H1 (cell line): ENCODE data around the gene ZBTB16. TPM values are rescaled to one million over a fixed set of nuclear protein-coding genes. Genes with fewer than 3 reads are reported as not detected.

ENCODE experiments used
- CTCF ChIA-PET: fragments of 300-600 bp; sonication (Branson Sonifier 250); formaldehyde crosslinking; loops from one replicate; lab custom pipeline; 2021; ENCODE audit not compliant: partially characterized antibody; lab: Charles Lee
- POLR2A ChIA-PET: fragments of 300-600 bp; sonication (Branson Sonifier 250); formaldehyde crosslinking; loops from one replicate; lab custom pipeline; 2021; ENCODE audit warnings: inconsistent platforms; ENCODE audit not compliant: partially characterized antibody; lab: Charles Lee
- DNase-seq, 2 experiments: peaks; one replicate each; pipeline versions ENCODE4 v3.0.0 to v3.0.0-alpha.2; 2010 to 2022; ENCODE audit warnings: low spot score in 2 of 2, low read depth in 1 of 2, mixed read lengths in 1 of 2
- FAIRE-seq: peaks from 2 replicates; lab custom pipeline; 2011; peaks lifted over from hg19 to GRCh38; lab: Jason Lieb, UNC
- H2AFZ ChIP-seq: 2 replicates; pipeline ENCODE4 v1.8.1; 2012; ENCODE audit warnings: low read length, inconsistent platforms
- H2AK5ac ChIP-seq: 2 replicates; pipeline ENCODE4 v1.6.1; 2013; ENCODE audit warnings: low read depth, low read length
- H2BK120ac ChIP-seq: replicated peaks from 2 replicates; pipeline ENCODE3; 2013; ENCODE audit warnings: low read depth, low read length, inconsistent platforms
- H2BK12ac ChIP-seq: 2 replicates; pipeline ENCODE4 v1.6.1; 2013; ENCODE audit warnings: low read depth, low read length
- H2BK15ac ChIP-seq: 2 replicates; pipeline ENCODE4 v1.6.1; 2013; ENCODE audit warnings: low read length
- H2BK20ac ChIP-seq: 2 replicates; pipeline ENCODE4 v1.6.1; 2013; ENCODE audit warnings: low read length
- H2BK5ac ChIP-seq: 2 replicates; pipeline ENCODE4 v1.6.1; 2013; ENCODE audit warnings: low read depth, low read length
- H3K14ac ChIP-seq: 2 replicates; pipeline ENCODE4 v1.6.1; 2013; ENCODE audit warnings: inconsistent platforms; ENCODE audit not compliant: insufficient read length
- H3K18ac ChIP-seq: 2 replicates; pipeline ENCODE4 v1.6.1; 2013; ENCODE audit warnings: low read length; ENCODE audit errors: extremely low read depth
- H3K23ac ChIP-seq: 2 replicates; pipeline ENCODE4 v1.6.1; 2013; ENCODE audit warnings: inconsistent platforms; ENCODE audit not compliant: insufficient read length
- H3K23me2 ChIP-seq: 2 replicates; pipeline ENCODE4 v1.6.1; 2013; ENCODE audit warnings: low read depth, low read length
- H3K27ac ChIP-seq: 2 replicates; pipeline ENCODE4 v1.6.1; 2011; ENCODE audit warnings: low read depth, low read length, inconsistent platforms
- H3K27me3 ChIP-seq, 4 experiments: replicated peaks in 1 of 4; 1 replicate in 1 of 4; 2 replicates in 3 of 4; pipeline versions ENCODE4 v1.6.1 to v1.8.1; 2011 to 2013; ENCODE audit warnings: low read length in 3 of 4, mild to moderate bottlenecking in 3 of 4, inconsistent platforms in 2 of 4, mixed read lengths in 2 of 4, moderate library complexity in 1 of 4; ENCODE audit not compliant: control insufficient read depth in 3 of 4, insufficient read depth in 3 of 4; ENCODE audit errors: extremely low read depth in 1 of 4
- H3K36me3 ChIP-seq, 4 experiments: 2 replicates each; pipeline versions ENCODE4 v1.6.1 to v1.8.1; 2011 to 2013; ENCODE audit warnings: mild to moderate bottlenecking in 4 of 4, low read length in 3 of 4, moderate library complexity in 2 of 4, control low read depth in 1 of 4, inconsistent platforms in 1 of 4; ENCODE audit not compliant: insufficient read depth in 4 of 4, control insufficient read depth in 2 of 4
- H3K4ac ChIP-seq: replicated peaks from 2 replicates; pipeline ENCODE3; 2013; ENCODE audit warnings: low read length, low read depth, mixed read lengths, inconsistent platforms; ENCODE audit not compliant: insufficient read length
- H3K4me1 ChIP-seq, 4 experiments: replicated peaks in 1 of 4; 1 replicate in 1 of 4; 2 replicates in 3 of 4; pipeline versions ENCODE4 v1.6.1 to v1.8.1; 2011 to 2013; ENCODE audit warnings: low read length in 3 of 4, inconsistent platforms in 2 of 4, mixed read lengths in 1 of 4; ENCODE audit not compliant: insufficient read depth in 4 of 4, control insufficient read depth in 3 of 4
- H3K4me2 ChIP-seq, 2 experiments: 2 replicates each; pipeline versions ENCODE4 v1.6.1 to v1.8.1; 2011 to 2013; ENCODE audit warnings: low read depth in 2 of 2, low read length in 2 of 2, control low read depth in 1 of 2, inconsistent platforms in 1 of 2, mild to moderate bottlenecking in 1 of 2; ENCODE audit not compliant: insufficient read depth in 1 of 2
- H3K4me3 ChIP-seq, 4 experiments: fragments of 200-600, 300-600 bp in 1 of 4; sonication (generic), shearing (Covaris generic), sonication (Bioruptor Twin) in 1 of 4; 2 replicates each; pipeline versions ENCODE4 v1.5.1 to v1.8.1; 2011 to 2016; ENCODE audit warnings: low read length in 4 of 4, low read depth in 3 of 4, control low read depth in 2 of 4, inconsistent platforms in 2 of 4, mild to moderate bottlenecking in 2 of 4, mixed read lengths in 1 of 4, moderate library complexity in 1 of 4; ENCODE audit not compliant: insufficient read depth in 2 of 4; ENCODE audit errors: extremely low read depth in 1 of 4
- H3K56ac ChIP-seq: replicated peaks from 2 replicates; pipeline ENCODE3; 2013; ENCODE audit warnings: low read depth, mild to moderate bottlenecking, mixed read lengths, low read length, inconsistent platforms; ENCODE audit not compliant: insufficient read length
- H3K79me1 ChIP-seq: 2 replicates; pipeline ENCODE4 v1.6.1; 2013; ENCODE audit warnings: low read depth, low read length, control low read depth
- H3K79me2 ChIP-seq, 2 experiments: 2 replicates each; pipeline versions ENCODE4 v1.6.1 to v1.8.1; 2012 to 2013; ENCODE audit warnings: low read length in 2 of 2, mild to moderate bottlenecking in 2 of 2, inconsistent platforms in 1 of 2; ENCODE audit not compliant: insufficient read depth in 2 of 2, control insufficient read depth in 1 of 2
- H3K9ac ChIP-seq, 4 experiments: replicated peaks in 1 of 4; 1 replicate in 1 of 4; 2 replicates in 3 of 4; pipeline versions ENCODE4 v1.6.1 to v1.8.1; 2011 to 2013; ENCODE audit warnings: low read depth in 3 of 4, low read length in 3 of 4, control low read depth in 2 of 4, mild to moderate bottlenecking in 2 of 4, moderate library complexity in 2 of 4, inconsistent platforms in 1 of 4; ENCODE audit errors: extremely low read depth in 1 of 4
- H3K9me3 ChIP-seq, 2 experiments: 2 replicates each; pipeline versions ENCODE4 v1.6.1 to v1.8.1; 2012 to 2013; ENCODE audit warnings: mild to moderate bottlenecking in 2 of 2, moderate library complexity in 2 of 2, control low read depth in 1 of 2, inconsistent platforms in 1 of 2, low read depth in 1 of 2, low read length in 1 of 2, mixed read lengths in 1 of 2; ENCODE audit not compliant: insufficient read depth in 2 of 2
- H4K20me1 ChIP-seq, 2 experiments: replicated peaks in 1 of 2; 2 replicates each; pipeline versions ENCODE3 to v1.8.1; 2011 to 2013; ENCODE audit warnings: inconsistent platforms in 2 of 2, low read length in 2 of 2, mild to moderate bottlenecking in 1 of 2; ENCODE audit not compliant: insufficient read depth in 2 of 2, control insufficient read depth in 1 of 2
- H4K5ac ChIP-seq: 2 replicates; pipeline ENCODE4 v1.6.1; 2013; ENCODE audit warnings: low read length, low read depth, mixed read lengths, inconsistent platforms; ENCODE audit not compliant: insufficient read length
- H4K8ac ChIP-seq: 2 replicates; pipeline ENCODE4 v1.8.0; 2013; ENCODE audit warnings: mild to moderate bottlenecking, moderate library complexity, low read length, inconsistent platforms; ENCODE audit not compliant: insufficient read depth; ENCODE audit errors: extremely low read depth
- H4K91ac ChIP-seq: replicated peaks from 2 replicates; pipeline ENCODE3; 2013; ENCODE audit warnings: low read length, mixed read lengths, inconsistent platforms; ENCODE audit not compliant: insufficient read length
- CEBPB ChIP-seq: IDR thresholded peaks from 2 replicates; pipeline ENCODE4 v1.6.1; 2012; ENCODE audit warnings: low read depth, low read length
- HDAC2 ChIP-seq, 2 experiments: fragments of 300-600 bp in 1 of 2; sonication (generic) in 1 of 2; IDR thresholded peaks; 2 replicates each; pipeline ENCODE4 v1.6.1; 2011 to 2012; ENCODE audit warnings: low read depth in 2 of 2, low read length in 2 of 2, mild to moderate bottlenecking in 2 of 2, moderate library complexity in 2 of 2, borderline replicate concordance in 1 of 2, inconsistent platforms in 1 of 2
- HDAC6 ChIP-seq: IDR thresholded peaks from one replicate; pipeline ENCODE4 v1.7.1; 2012; ENCODE audit warnings: low read depth, mild to moderate bottlenecking, inconsistent platforms, low read length, moderate library complexity
- JUN ChIP-seq: IDR thresholded peaks from 2 replicates; pipeline ENCODE4 v1.6.1; 2011; ENCODE audit warnings: low read depth, mild to moderate bottlenecking, improper control_type of control experiment, low read length
- JUND ChIP-seq: IDR thresholded peaks from 2 replicates; pipeline ENCODE4 v1.6.1; 2011; ENCODE audit warnings: mild to moderate bottlenecking, improper control_type of control experiment, low read length
- POU5F1 ChIP-seq: IDR thresholded peaks from 2 replicates; pipeline ENCODE4 v1.6.1; 2011; ENCODE audit warnings: low read depth, mild to moderate bottlenecking, low read length, moderate library complexity
- SAP30 ChIP-seq: fragments of 300-600 bp; sonication (generic); IDR thresholded peaks from 2 replicates; pipeline ENCODE4 v1.7.1; 2012; ENCODE audit warnings: low read length, moderate library complexity, mild to moderate bottlenecking, inconsistent platforms; ENCODE audit not compliant: insufficient read depth, insufficient replicate concordance
- SUZ12 ChIP-seq: fragments of 200-600 bp; sonication (generic); IDR thresholded peaks from 2 replicates; pipeline ENCODE4 v1.6.1; 2012; ENCODE audit warnings: mild to moderate bottlenecking, inconsistent platforms, low read length, moderate library complexity, mixed read lengths
- TEAD4 ChIP-seq: IDR thresholded peaks from 2 replicates; pipeline ENCODE4 v1.6.1; 2012; ENCODE audit warnings: low read depth, low read length, inconsistent platforms, mixed read lengths
- YY1 ChIP-seq: IDR thresholded peaks from 2 replicates; pipeline ENCODE4 v1.6.1; 2011; ENCODE audit warnings: low read depth, mild to moderate bottlenecking, low read length
- WGBS, 2 experiments: shearing (Covaris generic) in 1 of 2; methylation state at CpG; one replicate each; pipeline versions ENCODE4 v1.1.6 to v1.1.7; 2013 to 2015; ENCODE audit warnings: low lambda C conversion rate in 2 of 2, mixed read lengths in 2 of 2, inconsistent platforms in 1 of 2, low coverage in 1 of 2, missing lambda C conversion rate in 1 of 2; ENCODE audit not compliant: insufficient replicate concordance in 2 of 2, insufficient coverage in 1 of 2, insufficient read length in 1 of 2; ENCODE audit errors: extremely low coverage in 1 of 2, missing lambda C conversion rate in 1 of 2; 5-methylcytosine and 5-hydroxymethylcytosine counted together
- polyA plus RNA-seq, 7 experiments: library from polyadenylated mRNA; depleted of rRNA in 3 of 7; stranded (reverse) in 5 of 7; unstranded in 2 of 7; fragments of >200 nt in 5 of 7; fragments of 200-250 nt in 2 of 7; gene quantifications; 1 replicate in 5 of 7; 2 replicates in 1 of 7; 4 replicates in 1 of 7; pipeline versions ENCODE4 v1.2.1 to v1.2.3, GENCODE V29; 2011 to 2013; ENCODE audit warnings: missing spikeins in 2 of 7, mixed read lengths in 2 of 7
- total RNA-seq: library from RNA; stranded (reverse); fragmentation: NEBNext Ultra II Directional; extraction: Animal tissue kit (Norgen Biotek cat#: 25700); gene quantifications from 2 replicates; pipeline ENCODE4 v1.2.1, GENCODE V29; 2021
- TF ChIP-seq, protein P1 (sequence below): IDR thresholded peaks from 2 replicates; pipeline ENCODE4 v1.6.1; 2012; ENCODE audit warnings: low read length, inconsistent platforms
- TF ChIP-seq, protein P2 (sequence below): IDR thresholded peaks from 2 replicates; pipeline ENCODE4 v1.6.1; 2011; ENCODE audit warnings: low read length, improper control_type of control experiment

ZBTB16 gene
- total and polyA plus RNA-seq, 2 of the 8 experiments (the other 6 are each of a cell fraction or from before 2014, with no cell fraction given) = 0.12 to 0.61 TPM

DNA sequence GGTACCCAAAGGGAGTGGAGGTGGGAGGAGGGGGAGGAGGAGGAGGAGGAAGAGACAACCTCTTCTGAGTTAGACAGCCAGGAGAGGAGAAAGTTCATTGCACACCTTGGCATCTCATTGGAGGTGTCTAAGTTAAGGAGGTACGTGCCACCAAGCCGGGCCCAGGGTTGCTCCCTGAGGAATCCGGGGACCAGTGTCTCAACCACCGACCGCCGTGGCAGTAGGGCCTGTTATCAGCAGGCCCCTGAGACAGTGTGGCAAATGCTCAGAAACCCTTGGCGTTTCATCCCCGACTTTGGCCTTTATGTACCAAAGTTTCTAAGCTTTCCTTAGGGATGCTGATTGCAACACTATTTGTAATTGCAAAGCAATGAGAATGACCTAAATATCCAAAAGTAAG is 141.7 kb downstream of the ZBTB16 start:
- Histone ChIP-seq H3K79me1 (no peaks in the 10 kb centered on the region), H4K5ac (no peak overlapping the region), H3K18ac (no peak overlapping the region), H3K36me3 (no peaks in the 10 kb centered on the region), H3K4me3 (no peak overlapping the region), H2AK5ac (no peak overlapping the region), H3K14ac (no peak overlapping the region), H3K4me1 (no peaks in the 10 kb centered on the region), H3K9ac (no peak overlapping the region), H2BK12ac (no peak overlapping the region), H4K91ac (no peak overlapping the region), H3K79me2 (no peaks in the 10 kb centered on the region), H4K20me1 (no peaks in the 10 kb centered on the region), H2BK20ac (no peak overlapping the region), H2BK120ac (no peak overlapping the region), H3K23ac (no peak overlapping the region), H3K56ac (no peak overlapping the region), H2AFZ (no peak overlapping the region), H3K27me3 (no peaks in the 10 kb centered on the region), H2BK15ac (no peak overlapping the region), H3K9me3 (no peaks in the 10 kb centered on the region), H3K27ac (no peak overlapping the region), H3K4me2 (no peak overlapping the region), H4K8ac (no peak overlapping the region), H3K4ac (no peak overlapping the region), H3K23me2 (no peaks in the 10 kb centered on the region), H2BK5ac (no peak overlapping the region)
- ChIA-PET POLR2A (no interaction called here), CTCF (interaction anchor here (0.8 to 1.2 kb wide), 3 partner anchors 59 to 62 kb away, joined by 3 read pairs; no protein-coding TSS in a partner anchor)
- WGBS, 2 experiments = 93% methylated on average over 8 of the region's 8 CpGs; no CpG with 5 or more reads in 1 of the 2 experiments
- FAIRE-seq (no peak), DNase-seq (no peak)
- no peak for TF ChIP-seq JUN
- TF ChIP-seq CEBPB = no peak
- no peak for TF ChIP-seq HDAC6
- no peak for TF ChIP-seq JUND
- no peak for TF ChIP-seq YY1
- no peak for TF ChIP-seq HDAC2 (IDR thresholded peaks at IDR 0.05; ENCODE audit: borderline replicate concordance in 1 of 2, low read depth in 2 of 2, low read length in 2 of 2)
- TF ChIP-seq SAP30 = no peak
- no peak for TF ChIP-seq SUZ12
- TF ChIP-seq, protein P1, sequence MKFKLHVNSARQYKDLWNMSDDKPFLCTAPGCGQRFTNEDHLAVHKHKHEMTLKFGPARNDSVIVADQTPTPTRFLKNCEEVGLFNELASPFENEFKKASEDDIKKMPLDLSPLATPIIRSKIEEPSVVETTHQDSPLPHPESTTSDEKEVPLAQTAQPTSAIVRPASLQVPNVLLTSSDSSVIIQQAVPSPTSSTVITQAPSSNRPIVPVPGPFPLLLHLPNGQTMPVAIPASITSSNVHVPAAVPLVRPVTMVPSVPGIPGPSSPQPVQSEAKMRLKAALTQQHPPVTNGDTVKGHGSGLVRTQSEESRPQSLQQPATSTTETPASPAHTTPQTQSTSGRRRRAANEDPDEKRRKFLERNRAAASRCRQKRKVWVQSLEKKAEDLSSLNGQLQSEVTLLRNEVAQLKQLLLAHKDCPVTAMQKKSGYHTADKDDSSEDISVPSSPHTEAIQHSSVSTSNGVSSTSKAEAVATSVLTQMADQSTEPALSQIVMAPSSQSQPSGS = no peak
- TF ChIP-seq, protein P2, sequence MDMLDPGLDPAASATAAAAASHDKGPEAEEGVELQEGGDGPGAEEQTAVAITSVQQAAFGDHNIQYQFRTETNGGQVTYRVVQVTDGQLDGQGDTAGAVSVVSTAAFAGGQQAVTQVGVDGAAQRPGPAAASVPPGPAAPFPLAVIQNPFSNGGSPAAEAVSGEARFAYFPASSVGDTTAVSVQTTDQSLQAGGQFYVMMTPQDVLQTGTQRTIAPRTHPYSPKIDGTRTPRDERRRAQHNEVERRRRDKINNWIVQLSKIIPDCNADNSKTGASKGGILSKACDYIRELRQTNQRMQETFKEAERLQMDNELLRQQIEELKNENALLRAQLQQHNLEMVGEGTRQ = no peak
- TF ChIP-seq POU5F1 = no peak
- TF ChIP-seq TEAD4 = no peak
